ENCODE measurements around the gene FERMT1.

DNA sequence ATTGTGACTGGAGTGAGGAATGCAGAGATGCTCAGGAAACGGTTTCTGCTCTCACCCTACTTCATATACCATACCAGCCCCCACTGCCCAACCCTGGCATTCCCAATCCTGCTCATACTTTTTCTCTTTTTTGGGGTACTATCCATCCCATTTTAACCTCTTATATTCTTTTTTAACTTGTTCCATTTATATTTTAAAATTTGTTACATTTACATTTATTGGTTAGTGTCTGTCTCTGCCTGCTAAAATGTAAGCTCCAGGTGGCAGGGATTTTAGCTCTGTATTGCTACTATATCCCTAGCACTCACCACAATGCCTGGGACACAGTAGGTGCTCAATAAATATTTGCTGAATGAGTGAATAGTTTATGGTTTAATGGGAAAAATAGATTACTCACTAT is 8.1 kb downstream of the FERMT1 start:
- TF ChIP-seq, protein P1, sequence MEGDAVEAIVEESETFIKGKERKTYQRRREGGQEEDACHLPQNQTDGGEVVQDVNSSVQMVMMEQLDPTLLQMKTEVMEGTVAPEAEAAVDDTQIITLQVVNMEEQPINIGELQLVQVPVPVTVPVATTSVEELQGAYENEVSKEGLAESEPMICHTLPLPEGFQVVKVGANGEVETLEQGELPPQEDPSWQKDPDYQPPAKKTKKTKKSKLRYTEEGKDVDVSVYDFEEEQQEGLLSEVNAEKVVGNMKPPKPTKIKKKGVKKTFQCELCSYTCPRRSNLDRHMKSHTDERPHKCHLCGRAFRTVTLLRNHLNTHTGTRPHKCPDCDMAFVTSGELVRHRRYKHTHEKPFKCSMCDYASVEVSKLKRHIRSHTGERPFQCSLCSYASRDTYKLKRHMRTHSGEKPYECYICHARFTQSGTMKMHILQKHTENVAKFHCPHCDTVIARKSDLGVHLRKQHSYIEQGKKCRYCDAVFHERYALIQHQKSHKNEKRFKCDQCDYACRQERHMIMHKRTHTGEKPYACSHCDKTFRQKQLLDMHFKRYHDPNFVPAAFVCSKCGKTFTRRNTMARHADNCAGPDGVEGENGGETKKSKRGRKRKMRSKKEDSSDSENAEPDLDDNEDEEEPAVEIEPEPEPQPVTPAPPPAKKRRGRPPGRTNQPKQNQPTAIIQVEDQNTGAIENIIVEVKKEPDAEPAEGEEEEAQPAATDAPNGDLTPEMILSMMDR (IDR thresholded peaks at IDR 0.05) = no peak
- TF ChIP-seq POLR2A (IDR thresholded peaks at IDR 0.05) = no peak
